SU-DHL-6 (cell line): Measurements from ENCODE around the gene TMEM225.

ENCODE experiments used
- H2AFZ ChIP-seq: fragments of 200-600 bp; sonication (generic); 2 replicates; pipeline ENCODE4 v1.6.1; 2014; ENCODE audit warnings: low read depth, mild to moderate bottlenecking, moderate library complexity, mixed read lengths, antibody characterized with exemption, low read length; ENCODE audit not compliant: severe bottlenecking
- H3F3A ChIP-seq: fragments of 200-600 bp; shearing (Covaris generic); 2 replicates; pipeline ENCODE4 v1.6.0; 2016; ENCODE audit warnings: antibody characterized with exemption, mild to moderate bottlenecking; ENCODE audit not compliant: insufficient read depth
- H3K27ac ChIP-seq: fragments of 200-600 bp; sonication (generic); 2 replicates; pipeline ENCODE4 v1.5.1; 2016; ENCODE audit warnings: low read depth, mild to moderate bottlenecking, low read length, moderate library complexity, mixed read lengths
- H3K27me3 ChIP-seq: fragments of 200-600 bp; sonication (generic), shearing (Covaris generic); 2 replicates; pipeline ENCODE4 v1.6.0; 2014; ENCODE audit warnings: mild to moderate bottlenecking, low read length
- H3K36me3 ChIP-seq: fragments of 200-600 bp; sonication (generic); 2 replicates; pipeline ENCODE4 v1.6.1; 2014; ENCODE audit warnings: mild to moderate bottlenecking, low read length, mixed read lengths
- H3K4me2 ChIP-seq: fragments of 300-600, 200-600 bp; shearing (Covaris generic), sonication (generic); 2 replicates; pipeline ENCODE4 v1.6.0; 2014; ENCODE audit warnings: low read length, low read depth, mild to moderate bottlenecking; ENCODE audit not compliant: poor library complexity, severe bottlenecking
- H3K4me3 ChIP-seq: fragments of 200-600 bp; sonication (generic); 2 replicates; pipeline ENCODE4 v1.5.1; 2014; ENCODE audit warnings: antibody characterized with exemption, low read length, mild to moderate bottlenecking, mixed read lengths; ENCODE audit not compliant: insufficient read depth, poor library complexity, severe bottlenecking
- H3K79me2 ChIP-seq: fragments of 200-600 bp; sonication (generic); 2 replicates; pipeline ENCODE4 v1.6.1; 2014; ENCODE audit warnings: mild to moderate bottlenecking, low read length, moderate library complexity; ENCODE audit not compliant: insufficient read depth
- H3K9ac ChIP-seq: fragments of 200-600 bp; sonication (generic); 2 replicates; pipeline ENCODE4 v1.7.0; 2014; ENCODE audit warnings: mild to moderate bottlenecking, low read length
- H3K9me2 ChIP-seq: fragments of 200-600 bp; sonication (generic); replicated peaks from 2 replicates; pipeline ENCODE4 v1.6.1; 2014; ENCODE audit warnings: low read length; ENCODE audit not compliant: insufficient read depth
- H3K9me3 ChIP-seq: fragments of 200-600 bp; sonication (generic); 2 replicates; pipeline ENCODE4 v1.6.1; 2014; ENCODE audit warnings: low read length, mixed read lengths; ENCODE audit not compliant: insufficient read depth
- H4K20me1 ChIP-seq: fragments of 200-600 bp; sonication (generic); 2 replicates; pipeline ENCODE4 v1.6.1; 2014; ENCODE audit warnings: low read depth, mild to moderate bottlenecking, antibody characterized with exemption, low read length, moderate library complexity, mixed read lengths
- CTCF ChIP-seq: fragments of 200-600 bp; sonication (generic); IDR thresholded peaks from one replicate; pipeline ENCODE4 v1.5.1; 2017; ENCODE audit warnings: antibody characterized with exemption, mild to moderate bottlenecking, low read length, moderate library complexity; ENCODE audit not compliant: insufficient read depth, poor library complexity, severe bottlenecking
- EZH2phosphoT487 ChIP-seq: fragments of 200-600 bp; sonication (generic), shearing (Covaris generic); conservative IDR thresholded peaks from 2 replicates; pipeline ENCODE4 v1.6.1; 2018; ENCODE audit warnings: mild to moderate bottlenecking, antibody characterized with exemption, low read length, moderate library complexity, mixed read lengths

TMEM225 gene

DNA sequence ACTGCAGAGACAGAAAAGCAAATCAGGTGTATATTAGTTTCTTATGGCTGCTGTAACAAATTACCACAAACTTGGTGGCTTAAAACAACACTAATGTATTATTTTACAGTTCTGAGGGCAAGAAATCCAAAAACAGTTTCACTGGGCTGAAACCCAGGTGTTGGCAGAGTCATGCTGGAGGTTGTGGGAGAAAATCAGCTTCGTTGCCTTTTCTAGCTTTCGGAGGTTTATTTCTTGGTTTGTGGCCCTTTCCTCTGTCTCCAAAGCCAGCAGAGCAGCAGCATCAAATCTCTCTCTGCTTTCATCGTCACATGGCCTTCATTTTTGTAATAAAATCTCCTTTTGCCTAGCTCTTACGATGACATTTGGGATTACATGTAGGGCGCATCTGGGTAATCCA is 46.3 kb downstream of the TMEM225 start:
- TF ChIP-seq CTCF, result no peak
- H3K27me3 ChIP-seq, result no peaks in the 10 kb centered on the region
- no peaks in the 10 kb centered on the region for H3K79me2 ChIP-seq
- H3K9me3 ChIP-seq, result no peaks in the 10 kb centered on the region
- H3K4me3 ChIP-seq, result no peak overlapping the region
- H3K9ac ChIP-seq, result no peak overlapping the region
- H4K20me1 ChIP-seq, result no peaks in the 10 kb centered on the region
- H2AFZ ChIP-seq, result no peak overlapping the region
- H3F3A ChIP-seq, result no peaks in the 10 kb centered on the region
- H3K4me2 ChIP-seq, result no peak overlapping the region
- H3K36me3 ChIP-seq, result no peaks in the 10 kb centered on the region
- no peaks in the 10 kb centered on the region for H3K9me2 ChIP-seq
- no peak overlapping the region for H3K27ac ChIP-seq

GRCh38 chr11:123838659-123839058 is 46.8 kb downstream of the TMEM225 start:
- H3K36me3 ChIP-seq, result no peaks in the 10 kb centered on the region
- no peak overlapping the region for H3K9ac ChIP-seq
- no peaks in the 10 kb centered on the region for H3K79me2 ChIP-seq
- no peak overlapping the region for H2AFZ ChIP-seq
- no peaks in the 10 kb centered on the region for H3F3A ChIP-seq
- no peaks in the 10 kb centered on the region for H3K9me2 ChIP-seq
- no peaks in the 10 kb centered on the region for H3K27me3 ChIP-seq
- TF ChIP-seq CTCF (no peak), EZH2phosphoT487 (no peak)
- no peak overlapping the region for H3K27ac ChIP-seq
- H3K9me3 ChIP-seq, result no peaks in the 10 kb centered on the region
- H3K4me2 ChIP-seq, result no peak overlapping the region
- H4K20me1 ChIP-seq, result no peaks in the 10 kb centered on the region
- H3K4me3 ChIP-seq, result no peak overlapping the region

- Histone ChIP-seq H3K36me3 (no peaks in the 10 kb centered on the region), H3K27me3 (no peaks in the 10 kb centered on the region), H3K79me2 (no peaks in the 10 kb centered on the region), H3K4me2 (no peak overlapping the region), H3K4me3 (no peak overlapping the region), H3K27ac (no peak overlapping the region), H2AFZ (no peak overlapping the region), H3K9ac (no peak overlapping the region), H3F3A (no peaks in the 10 kb centered on the region), H3K9me2 (no peaks in the 10 kb centered on the region), H4K20me1 (no peaks in the 10 kb centered on the region), H3K9me3 (no peaks in the 10 kb centered on the region)
- TF ChIP-seq EZH2phosphoT487 (no peak), CTCF (no peak)
These were observed 47.3 kb downstream of the TMEM225 start for GRCh38 chr11:123838199-123838598.

DNA sequence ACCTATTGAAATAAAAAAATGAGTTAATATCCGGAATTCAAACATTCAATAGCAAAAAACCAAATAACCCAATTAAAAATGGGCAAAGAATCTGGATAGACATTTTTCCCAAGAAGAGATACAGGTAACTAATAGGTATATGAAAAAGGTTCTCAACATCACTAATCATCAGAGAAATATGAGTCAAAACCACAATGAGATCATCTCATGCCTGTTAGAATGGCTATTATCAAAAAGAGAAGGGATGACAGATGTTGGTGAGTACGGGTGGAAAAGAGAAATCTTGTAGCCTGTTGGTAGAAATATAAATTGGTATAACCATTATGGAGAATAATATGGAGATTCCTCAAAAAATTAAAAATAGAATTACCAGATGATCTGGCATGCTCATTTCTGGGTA is 52.4 kb downstream of the TMEM225 start:
- Histone ChIP-seq H3F3A (no peaks in the 10 kb centered on the region), H3K4me3 (no peak overlapping the region), H3K27me3 (no peaks in the 10 kb centered on the region), H3K9ac (no peak overlapping the region), H3K9me2 (no peaks in the 10 kb centered on the region), H3K4me2 (no peak overlapping the region), H3K79me2 (no peaks in the 10 kb centered on the region), H4K20me1 (no peaks in the 10 kb centered on the region), H2AFZ (no peak overlapping the region), H3K27ac (no peak overlapping the region), H3K36me3 (no peaks in the 10 kb centered on the region), H3K9me3 (no peaks in the 10 kb centered on the region)
- TF ChIP-seq CTCF (no peak), EZH2phosphoT487 (no peak)
